Neural progenitor cell (in vitro differentiated cells): ENCODE results near the gene ADAM8. TPM values are rescaled to one million over a fixed set of nuclear protein-coding genes. Genes with fewer than 3 reads are reported as not detected.

Experiments used
- DNase-seq: peaks from one replicate; pipeline ENCODE4 v3.0.0-alpha.2; 2016; ENCODE audit warnings: low spot score
- H2AFZ ChIP-seq: fragments of 200-600 bp; sonication (generic); replicated peaks from 2 replicates; pipeline ENCODE4 v1.6.1; 2016; ENCODE audit warnings: antibody characterized with exemption
- H3F3A ChIP-seq: fragments of 200-600 bp; sonication (generic); 2 replicates; pipeline ENCODE4 v1.6.1; 2016; ENCODE audit warnings: antibody characterized with exemption, low read depth
- H3K27ac ChIP-seq: fragments of 200-600 bp; sonication (generic); 2 replicates; pipeline ENCODE4 v1.5.1; 2016; ENCODE audit warnings: mild to moderate bottlenecking
- H3K27me3 ChIP-seq: fragments of 200-600 bp; sonication (generic); 2 replicates; pipeline ENCODE4 v1.6.1; 2016; ENCODE audit warnings: mild to moderate bottlenecking, moderate library complexity
- H3K36me3 ChIP-seq: fragments of 200-600 bp; sonication (generic); 2 replicates; pipeline ENCODE4 v1.5.1; 2016
- H3K4me1 ChIP-seq: fragments of 200-600 bp; sonication (generic); 2 replicates; pipeline ENCODE4 v1.6.1; 2016; ENCODE audit warnings: mixed run types
- H3K4me2 ChIP-seq: fragments of 200-600 bp; sonication (generic); 2 replicates; pipeline ENCODE4 v1.6.1; 2016
- H3K4me3 ChIP-seq: fragments of 200-600 bp; sonication (generic); 2 replicates; pipeline ENCODE4 v1.5.1; 2016
- H3K79me2 ChIP-seq: fragments of 200-600 bp; sonication (generic); 2 replicates; pipeline ENCODE4 v1.6.1; 2016; ENCODE audit warnings: low read depth
- H3K9ac ChIP-seq: fragments of 200-600 bp; sonication (generic); 2 replicates; pipeline ENCODE4 v1.6.1; 2016
- H3K9me3 ChIP-seq: fragments of 200-600 bp; sonication (generic); 2 replicates; pipeline ENCODE4 v1.5.1; 2016; ENCODE audit warnings: low read depth
- H4K20me1 ChIP-seq: fragments of 200-600 bp; sonication (generic); 2 replicates; pipeline ENCODE4 v1.6.1; 2016; ENCODE audit warnings: low read depth
- H3K27ac Mint-ChIP-seq: 3 replicates; pipeline ENCODE4 v1.8.0; 2021; ENCODE audit warnings: mixed read lengths
- H3K27me3 Mint-ChIP-seq: 2 replicates; pipeline ENCODE4 v1.8.0; 2022; ENCODE audit warnings: low read depth, mild to moderate bottlenecking, inconsistent platforms, moderate library complexity, mixed read lengths; ENCODE audit not compliant: insufficient read depth
- H3K36me3 Mint-ChIP-seq: 3 replicates; pipeline ENCODE4 v1.8.0; 2021; ENCODE audit warnings: mixed read lengths
- H3K4me1 Mint-ChIP-seq: 3 replicates; pipeline ENCODE4 v1.8.0; 2021; ENCODE audit warnings: mixed read lengths
- H3K4me3 Mint-ChIP-seq: 3 replicates; pipeline ENCODE4 v1.8.0; 2021; ENCODE audit warnings: mild to moderate bottlenecking, moderate library complexity, mixed read lengths
- H3K9me3 Mint-ChIP-seq: 3 replicates; pipeline ENCODE4 v1.8.0; 2020; ENCODE audit warnings: mixed read lengths
- EZH2 ChIP-seq: fragments of 200-600 bp; sonication (generic); IDR thresholded peaks from 2 replicates; pipeline ENCODE4 v1.6.1; 2017; ENCODE audit warnings: antibody characterized with exemption, mild to moderate bottlenecking, moderate library complexity
- EZH2phosphoT487 ChIP-seq: fragments of 200-600 bp; sonication (generic); IDR thresholded peaks from 2 replicates; pipeline ENCODE4 v1.6.1; 2017; ENCODE audit warnings: antibody characterized with exemption
- total RNA-seq: library from RNA; depleted of rRNA; stranded (reverse); fragments of >200 nt; gene quantifications from 2 replicates; pipeline ENCODE4 v1.2.3, GENCODE V29; 2015; ENCODE audit warnings: low replicate concordance
- TF ChIP-seq, protein P1 (sequence below): fragments of 200-600 bp; sonication (generic); IDR thresholded peaks from 2 replicates; pipeline ENCODE4 v1.5.1; 2017; ENCODE audit warnings: antibody characterized with exemption, mild to moderate bottlenecking

Gene ADAM8
- total RNA-seq, 1 donor from 2014 or later, result 3.3 TPM

DNA sequence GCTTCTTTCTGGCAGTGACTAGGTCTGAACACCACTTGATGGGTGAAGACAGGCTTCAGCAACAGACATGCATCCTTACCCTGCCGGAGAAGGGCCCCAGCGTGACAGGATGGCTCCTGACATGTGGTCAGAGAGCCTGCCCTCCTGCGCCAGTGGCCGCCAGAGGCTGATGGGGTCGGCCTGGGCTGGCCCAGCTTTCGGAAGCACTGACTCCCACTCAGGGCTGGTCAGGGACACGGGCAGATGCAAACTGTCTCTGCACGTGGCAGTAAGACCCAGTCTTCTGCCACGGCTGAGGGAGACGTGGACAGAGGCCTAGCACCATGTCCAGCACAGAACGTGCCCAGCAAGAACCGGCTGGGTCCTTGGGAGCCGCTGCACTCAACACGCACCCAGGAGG is 21.8 kb upstream of the ADAM8 start:
- Mint-ChIP-seq H3K27ac (no peak overlapping the region), H3K4me3 (no peak overlapping the region), H3K4me1 (no peaks in the 10 kb centered on the region), H3K9me3 (no peaks in the 10 kb centered on the region), H3K36me3 (peaks cover 25% of the 10 kb centered on the region), H3K27me3 (peaks cover 3% of the 10 kb centered on the region)
- Histone ChIP-seq H3K4me3 (no peak overlapping the region), H3K4me1 (no peaks in the 10 kb centered on the region), H3K9ac (no peak overlapping the region), H3K27me3 (no peaks in the 10 kb centered on the region), H3K36me3 (no peaks in the 10 kb centered on the region), H3K9me3 (no peaks in the 10 kb centered on the region), H3K4me2 (no peak overlapping the region), H3K79me2 (peaks cover 10% of the 10 kb centered on the region), H4K20me1 (peaks cover 10% of the 10 kb centered on the region), H3K27ac (no peak overlapping the region), H2AFZ (no peak overlapping the region), H3F3A (no peaks in the 10 kb centered on the region)
- DNase-seq, result no peak
- no peak for TF ChIP-seq EZH2phosphoT487
- TF ChIP-seq EZH2, result no peak
- TF ChIP-seq, protein P1, sequence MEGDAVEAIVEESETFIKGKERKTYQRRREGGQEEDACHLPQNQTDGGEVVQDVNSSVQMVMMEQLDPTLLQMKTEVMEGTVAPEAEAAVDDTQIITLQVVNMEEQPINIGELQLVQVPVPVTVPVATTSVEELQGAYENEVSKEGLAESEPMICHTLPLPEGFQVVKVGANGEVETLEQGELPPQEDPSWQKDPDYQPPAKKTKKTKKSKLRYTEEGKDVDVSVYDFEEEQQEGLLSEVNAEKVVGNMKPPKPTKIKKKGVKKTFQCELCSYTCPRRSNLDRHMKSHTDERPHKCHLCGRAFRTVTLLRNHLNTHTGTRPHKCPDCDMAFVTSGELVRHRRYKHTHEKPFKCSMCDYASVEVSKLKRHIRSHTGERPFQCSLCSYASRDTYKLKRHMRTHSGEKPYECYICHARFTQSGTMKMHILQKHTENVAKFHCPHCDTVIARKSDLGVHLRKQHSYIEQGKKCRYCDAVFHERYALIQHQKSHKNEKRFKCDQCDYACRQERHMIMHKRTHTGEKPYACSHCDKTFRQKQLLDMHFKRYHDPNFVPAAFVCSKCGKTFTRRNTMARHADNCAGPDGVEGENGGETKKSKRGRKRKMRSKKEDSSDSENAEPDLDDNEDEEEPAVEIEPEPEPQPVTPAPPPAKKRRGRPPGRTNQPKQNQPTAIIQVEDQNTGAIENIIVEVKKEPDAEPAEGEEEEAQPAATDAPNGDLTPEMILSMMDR, result no peak

DNA sequence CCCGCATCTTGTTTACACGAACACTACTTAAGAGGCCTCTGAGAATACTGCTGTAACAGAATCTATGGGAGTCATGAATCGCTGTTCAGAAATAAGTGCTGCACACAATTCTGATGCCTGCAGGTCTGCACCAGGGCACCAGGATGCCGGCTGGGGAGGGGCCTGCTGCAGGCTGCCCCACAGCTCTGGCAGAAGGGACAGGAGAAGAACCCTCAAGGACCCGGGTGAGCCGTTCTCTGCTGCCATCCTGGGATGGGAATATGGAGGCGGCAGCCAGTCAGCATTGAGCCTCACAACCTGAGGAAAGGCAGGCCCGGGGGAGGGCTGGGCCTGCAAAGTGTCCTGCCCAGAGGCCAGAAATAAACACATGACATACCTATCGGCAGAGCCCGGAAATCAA is 20.8 kb upstream of the ADAM8 start:
- peaks cover 2% of the 10 kb centered on the region for H3K79me2 ChIP-seq
- no peaks in the 10 kb centered on the region for H3K27me3 ChIP-seq
- no peak overlapping the region for H3K9ac ChIP-seq
- no peak overlapping the region for H3K27ac Mint-ChIP-seq
- no peak overlapping the region for H2AFZ ChIP-seq
- no peak for TF ChIP-seq EZH2
- no peak for TF ChIP-seq EZH2phosphoT487
- TF ChIP-seq, protein P1, result no peak
- H3K9me3 Mint-ChIP-seq, result no peaks in the 10 kb centered on the region
- H3K4me3 ChIP-seq, result no peak overlapping the region
- H3F3A ChIP-seq, result no peaks in the 10 kb centered on the region
- H3K4me1 ChIP-seq, result no peaks in the 10 kb centered on the region
- no peaks in the 10 kb centered on the region for H3K4me1 Mint-ChIP-seq
- peaks cover under 1% of the 10 kb centered on the region for H4K20me1 ChIP-seq
- H3K36me3 Mint-ChIP-seq, result peaks cover 25% of the 10 kb centered on the region
- H3K36me3 ChIP-seq, result no peaks in the 10 kb centered on the region
- no peak overlapping the region for H3K27ac ChIP-seq
- no peak overlapping the region for H3K4me2 ChIP-seq
- H3K9me3 ChIP-seq, result no peaks in the 10 kb centered on the region
- no peak overlapping the region for H3K4me3 Mint-ChIP-seq
- peaks cover 1% of the 10 kb centered on the region for H3K27me3 Mint-ChIP-seq
- no peak for DNase-seq

DNA sequence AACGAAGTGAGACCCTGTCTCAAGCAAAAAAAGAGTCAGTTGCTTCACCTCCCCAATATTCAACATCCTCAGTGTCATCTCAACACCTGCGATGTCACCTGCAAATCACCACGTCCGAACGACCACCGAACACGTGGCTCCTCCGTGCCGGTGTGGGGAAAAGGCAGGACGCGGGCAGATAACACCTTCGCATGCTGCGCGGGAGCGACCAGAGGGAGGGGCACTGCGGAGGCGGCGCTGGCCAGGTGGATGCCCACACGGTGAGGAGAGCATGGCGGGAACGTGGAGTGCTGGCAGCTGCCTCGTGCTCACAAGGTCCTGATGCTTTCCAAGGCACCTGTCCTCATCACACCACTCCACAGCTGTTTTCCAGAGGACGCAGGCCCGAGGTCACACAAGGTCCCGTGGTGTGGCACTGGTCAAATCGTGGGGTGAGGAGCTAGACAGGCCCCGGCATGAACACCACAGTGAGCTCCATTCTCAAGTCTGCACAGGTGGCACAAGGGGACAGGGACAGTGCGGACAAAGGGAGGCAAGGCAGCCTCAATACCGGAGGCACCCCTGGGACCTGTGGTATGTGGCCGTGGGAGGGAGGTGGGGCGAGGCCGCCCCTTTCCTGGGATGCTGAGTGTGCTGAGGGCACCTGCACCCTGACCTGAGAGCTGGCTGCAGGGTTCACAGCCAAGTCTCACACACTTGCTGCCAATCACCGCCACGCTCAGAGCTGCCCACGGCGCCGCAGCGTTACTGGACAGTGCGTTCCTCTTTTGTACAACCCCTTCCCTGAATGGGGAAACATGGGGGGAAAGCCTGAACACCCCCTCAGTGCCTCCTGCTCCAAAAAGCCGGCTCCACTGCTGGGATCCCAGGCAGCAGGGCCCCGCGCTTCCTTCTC is 19.0 kb upstream of the ADAM8 start:
- TF ChIP-seq, protein P1, result no peak
- Mint-ChIP-seq H3K36me3 (peaks cover 24% of the 10 kb centered on the region), H3K4me3 (no peak overlapping the region), H3K27me3 (peaks cover 2% of the 10 kb centered on the region), H3K27ac (no peak overlapping the region), H3K4me1 (no peaks in the 10 kb centered on the region), H3K9me3 (no peaks in the 10 kb centered on the region)
- H2AFZ ChIP-seq, result no peak overlapping the region
- H3K27ac ChIP-seq, result no peak overlapping the region
- H3K9me3 ChIP-seq, result no peaks in the 10 kb centered on the region
- no peaks in the 10 kb centered on the region for H4K20me1 ChIP-seq
- no peaks in the 10 kb centered on the region for H3K36me3 ChIP-seq
- no peak overlapping the region for H3K4me3 ChIP-seq
- no peaks in the 10 kb centered on the region for H3K4me1 ChIP-seq
- DNase-seq, result no peak
- no peak overlapping the region for H3K4me2 ChIP-seq
- H3F3A ChIP-seq, result no peaks in the 10 kb centered on the region
- no peaks in the 10 kb centered on the region for H3K79me2 ChIP-seq
- H3K9ac ChIP-seq, result no peak overlapping the region
- no peaks in the 10 kb centered on the region for H3K27me3 ChIP-seq
